OCI-LY7 (cell line): ENCODE data around the gene MTMR4.

Experiments
- CTCF ChIP-seq: fragments of 200-600 bp; sonication (generic); conservative IDR thresholded peaks from 2 replicates; pipeline ENCODE4 v1.5.1; 2014; ENCODE audit warnings: mild to moderate bottlenecking, antibody characterized with exemption, low read length, moderate library complexity, mixed read lengths
- EZH2phosphoT487 ChIP-seq: fragments of 200-600 bp; sonication (generic); IDR thresholded peaks from 2 replicates; pipeline ENCODE4 v1.6.1; 2018; ENCODE audit warnings: low read depth, borderline replicate concordance, mild to moderate bottlenecking, mixed run types, antibody characterized with exemption, low read length, moderate library complexity, mixed read lengths

GRCh38 chr17:58538811-58539409 lies 24.5 kb upstream of the MTMR4 start:
- no peak for TF ChIP-seq CTCF
- TF ChIP-seq EZH2phosphoT487 = no peak
